HL-60 (cell line): ENCODE measurements around the gene CISD3.

ENCODE experiments used
- SPI1 ChIP-seq: IDR thresholded peaks from 2 replicates; pipeline ENCODE4 v1.6.1; 2012; ENCODE audit warnings: low read depth, mild to moderate bottlenecking, borderline replicate concordance
- TF ChIP-seq, protein P1 (sequence below): IDR thresholded peaks from one replicate; pipeline ENCODE4 v1.5.1; 2011; ENCODE audit warnings: low read length, control low read depth, inconsistent platforms; ENCODE audit not compliant: insufficient read depth
- TF ChIP-seq, protein P2 (sequence below): IDR thresholded peaks from 2 replicates; pipeline ENCODE4 v1.6.1; 2012; ENCODE audit warnings: low read depth; ENCODE audit not compliant: insufficient replicate concordance

DNA sequence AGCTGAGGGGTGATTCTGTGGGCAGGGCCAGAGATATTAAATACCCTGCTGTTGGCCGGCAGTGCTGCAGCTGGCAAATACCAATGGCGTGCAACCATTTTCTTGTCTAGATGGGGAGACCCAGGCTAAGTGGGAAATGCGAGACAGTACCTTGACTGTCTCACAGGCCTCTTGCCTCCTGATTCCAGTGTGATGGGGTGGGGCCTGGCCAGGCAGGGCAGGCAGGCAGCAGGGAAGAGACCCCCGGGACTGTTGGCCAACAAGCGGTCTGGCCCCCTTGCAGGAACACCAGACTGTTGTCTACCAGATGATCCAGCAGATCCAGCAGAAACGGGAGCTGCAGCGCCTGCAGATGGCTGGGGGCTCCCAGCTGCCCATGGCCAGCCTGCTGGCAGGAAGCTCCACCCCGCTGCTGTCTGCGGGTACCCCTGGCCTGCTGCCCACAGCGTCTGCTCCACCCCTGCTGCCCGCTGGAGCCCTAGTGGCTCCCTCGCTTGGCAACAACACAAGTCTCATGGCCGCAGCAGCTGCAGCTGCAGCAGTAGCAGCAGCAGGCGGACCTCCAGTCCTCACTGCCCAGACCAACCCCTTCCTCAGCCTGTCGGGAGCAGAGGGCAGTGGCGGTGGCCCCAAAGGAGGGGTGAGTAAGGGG is 5.7 kb upstream of the CISD3 start:
- TF ChIP-seq, protein P1, sequence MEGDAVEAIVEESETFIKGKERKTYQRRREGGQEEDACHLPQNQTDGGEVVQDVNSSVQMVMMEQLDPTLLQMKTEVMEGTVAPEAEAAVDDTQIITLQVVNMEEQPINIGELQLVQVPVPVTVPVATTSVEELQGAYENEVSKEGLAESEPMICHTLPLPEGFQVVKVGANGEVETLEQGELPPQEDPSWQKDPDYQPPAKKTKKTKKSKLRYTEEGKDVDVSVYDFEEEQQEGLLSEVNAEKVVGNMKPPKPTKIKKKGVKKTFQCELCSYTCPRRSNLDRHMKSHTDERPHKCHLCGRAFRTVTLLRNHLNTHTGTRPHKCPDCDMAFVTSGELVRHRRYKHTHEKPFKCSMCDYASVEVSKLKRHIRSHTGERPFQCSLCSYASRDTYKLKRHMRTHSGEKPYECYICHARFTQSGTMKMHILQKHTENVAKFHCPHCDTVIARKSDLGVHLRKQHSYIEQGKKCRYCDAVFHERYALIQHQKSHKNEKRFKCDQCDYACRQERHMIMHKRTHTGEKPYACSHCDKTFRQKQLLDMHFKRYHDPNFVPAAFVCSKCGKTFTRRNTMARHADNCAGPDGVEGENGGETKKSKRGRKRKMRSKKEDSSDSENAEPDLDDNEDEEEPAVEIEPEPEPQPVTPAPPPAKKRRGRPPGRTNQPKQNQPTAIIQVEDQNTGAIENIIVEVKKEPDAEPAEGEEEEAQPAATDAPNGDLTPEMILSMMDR, result no peak
- TF ChIP-seq, protein P2, sequence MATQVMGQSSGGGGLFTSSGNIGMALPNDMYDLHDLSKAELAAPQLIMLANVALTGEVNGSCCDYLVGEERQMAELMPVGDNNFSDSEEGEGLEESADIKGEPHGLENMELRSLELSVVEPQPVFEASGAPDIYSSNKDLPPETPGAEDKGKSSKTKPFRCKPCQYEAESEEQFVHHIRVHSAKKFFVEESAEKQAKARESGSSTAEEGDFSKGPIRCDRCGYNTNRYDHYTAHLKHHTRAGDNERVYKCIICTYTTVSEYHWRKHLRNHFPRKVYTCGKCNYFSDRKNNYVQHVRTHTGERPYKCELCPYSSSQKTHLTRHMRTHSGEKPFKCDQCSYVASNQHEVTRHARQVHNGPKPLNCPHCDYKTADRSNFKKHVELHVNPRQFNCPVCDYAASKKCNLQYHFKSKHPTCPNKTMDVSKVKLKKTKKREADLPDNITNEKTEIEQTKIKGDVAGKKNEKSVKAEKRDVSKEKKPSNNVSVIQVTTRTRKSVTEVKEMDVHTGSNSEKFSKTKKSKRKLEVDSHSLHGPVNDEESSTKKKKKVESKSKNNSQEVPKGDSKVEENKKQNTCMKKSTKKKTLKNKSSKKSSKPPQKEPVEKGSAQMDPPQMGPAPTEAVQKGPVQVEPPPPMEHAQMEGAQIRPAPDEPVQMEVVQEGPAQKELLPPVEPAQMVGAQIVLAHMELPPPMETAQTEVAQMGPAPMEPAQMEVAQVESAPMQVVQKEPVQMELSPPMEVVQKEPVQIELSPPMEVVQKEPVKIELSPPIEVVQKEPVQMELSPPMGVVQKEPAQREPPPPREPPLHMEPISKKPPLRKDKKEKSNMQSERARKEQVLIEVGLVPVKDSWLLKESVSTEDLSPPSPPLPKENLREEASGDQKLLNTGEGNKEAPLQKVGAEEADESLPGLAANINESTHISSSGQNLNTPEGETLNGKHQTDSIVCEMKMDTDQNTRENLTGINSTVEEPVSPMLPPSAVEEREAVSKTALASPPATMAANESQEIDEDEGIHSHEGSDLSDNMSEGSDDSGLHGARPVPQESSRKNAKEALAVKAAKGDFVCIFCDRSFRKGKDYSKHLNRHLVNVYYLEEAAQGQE, result no peak
- no peak for TF ChIP-seq SPI1
